Caco-2 (cell line): ENCODE results near the gene VAT1. TPM values are rescaled to one million over a fixed set of nuclear protein-coding genes. Genes with fewer than 3 reads are reported as not detected.

ENCODE experiments used
- BruUV-seq: library from RNA; stranded (reverse); fragments of 400-500 nt; replicated peaks from 2 replicates; lab custom pipeline; 2021; lab: Mats Ljungman, UMichigan
- CTCF ChIA-PET: fragments of 300-600 bp; sonication (Branson Sonifier 250); formaldehyde crosslinking; loops from one replicate; lab custom pipeline; 2022; ENCODE audit warnings: antibody characterized with exemption; lab: Charles Lee
- POLR2A ChIA-PET: fragments of 300-600 bp; sonication (Branson Sonifier 250); formaldehyde crosslinking; loops from one replicate; lab custom pipeline; 2022; ENCODE audit warnings: antibody characterized with exemption; lab: Charles Lee
- DNase-seq, 2 experiments: peaks; one replicate each; pipeline versions ENCODE4 v3.0.0 to v3.0.0-alpha.2; 2020 to 2022
- H3K27me3 ChIP-seq: replicated peaks from 2 replicates; pipeline ENCODE4 v1.6.0; 2011; ENCODE audit warnings: low read length; ENCODE audit not compliant: control insufficient read depth, insufficient read depth
- H3K36me3 ChIP-seq: 2 replicates; pipeline ENCODE4 v1.5.1; 2011; ENCODE audit warnings: low read length; ENCODE audit not compliant: control insufficient read depth, insufficient read depth
- H3K4me1 ChIP-seq: fragments of 250-450 bp; sonication (Bioruptor Pico); 2 replicates; pipeline ENCODE4 v1.5.1; 2020; ENCODE audit warnings: mild to moderate bottlenecking
- H3K4me3 ChIP-seq: 2 replicates; pipeline ENCODE4 v1.5.1; 2011; ENCODE audit warnings: low read depth, mild to moderate bottlenecking, control low read depth, low read length
- H3K9me3 ChIP-seq: fragments of 250-450 bp; sonication (Bioruptor Pico); 2 replicates; pipeline ENCODE4 v1.5.1; 2020; ENCODE audit warnings: mild to moderate bottlenecking, moderate library complexity
- H3K27ac Mint-ChIP-seq: one replicate; pipeline ENCODE4 v1.8.0; 2022; ENCODE audit warnings: mixed read lengths; ENCODE audit not compliant: unreplicated experiment
- H3K27me3 Mint-ChIP-seq: one replicate; pipeline ENCODE4 v1.8.0; 2022; ENCODE audit warnings: mixed read lengths; ENCODE audit not compliant: insufficient read depth, unreplicated experiment
- H3K36me3 Mint-ChIP-seq: one replicate; pipeline ENCODE4 v1.8.0; 2022; ENCODE audit warnings: mild to moderate bottlenecking, mixed read lengths; ENCODE audit not compliant: insufficient read depth, unreplicated experiment
- H3K4me1 Mint-ChIP-seq: one replicate; pipeline ENCODE4 v1.8.0; 2022; ENCODE audit warnings: low read depth, mixed read lengths; ENCODE audit not compliant: unreplicated experiment
- H3K4me3 Mint-ChIP-seq: one replicate; pipeline ENCODE4 v1.8.0; 2022; ENCODE audit warnings: mild to moderate bottlenecking, moderate library complexity, mixed read lengths; ENCODE audit not compliant: unreplicated experiment
- H3K9me3 Mint-ChIP-seq: one replicate; pipeline ENCODE4 v1.8.0; 2022; ENCODE audit warnings: mixed read lengths; ENCODE audit not compliant: unreplicated experiment
- intact Hi-C: fragments of 100-400 bp; cut with micrococcal nuclease; formaldehyde crosslinking; loops from one replicate; pipeline ENCODE4 v1.10.0; 2022; ENCODE audit not compliant: unreplicated experiment
- total RNA-seq: library from RNA; stranded (reverse); gene quantifications from 2 replicates; pipeline ENCODE4 v1.2.3, GENCODE V29; 2022
- TF ChIP-seq, protein P1 (sequence below), 2 experiments: fragments of 200-600 bp in 1 of 2; IDR thresholded peaks; 1 replicate in 1 of 2; 2 replicates in 1 of 2; pipeline versions ENCODE4 v1.5.1 to v1.8.0; 2011 to 2022; ENCODE audit warnings: antibody characterized with exemption in 1 of 2, control low read depth in 1 of 2, inconsistent platforms in 1 of 2, low read depth in 1 of 2, low read length in 1 of 2, mild to moderate bottlenecking in 1 of 2, moderate library complexity in 1 of 2; ENCODE audit not compliant: insufficient read depth in 1 of 2, severe bottlenecking in 1 of 2, unreplicated experiment in 1 of 2

The VAT1 gene
- total RNA-seq, 1 experiment from 2014 or later, result 236 TPM

DNA sequence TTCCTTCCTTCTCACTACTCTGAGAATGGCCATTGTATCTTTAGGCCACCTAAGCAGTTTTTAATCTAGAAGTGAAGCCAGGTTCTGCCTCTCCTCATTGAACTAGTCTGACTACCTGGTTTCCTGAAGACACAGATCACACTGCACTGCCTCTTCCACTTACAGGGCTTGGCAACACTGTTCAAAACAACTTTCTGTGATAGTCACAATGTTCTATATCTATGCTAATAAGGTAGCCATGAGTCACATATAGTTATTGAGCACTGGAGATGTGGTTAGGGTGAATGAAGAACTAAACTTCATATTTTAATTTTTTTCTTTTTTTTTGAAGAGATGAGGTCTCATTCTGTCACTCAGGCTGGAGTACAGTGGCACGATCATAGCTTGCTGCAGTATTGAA is 29.8 kb upstream of the VAT1 start:
- POLR2A ChIA-PET, result no interaction called here
- Mint-ChIP-seq H3K27ac (no peak overlapping the region), H3K36me3 (peaks cover 81% of the 10 kb centered on the region), H3K27me3 (no peaks in the 10 kb centered on the region), H3K4me3 (no peak overlapping the region), H3K9me3 (no peaks in the 10 kb centered on the region), H3K4me1 (no peaks in the 10 kb centered on the region)
- intact Hi-C loops, result no loop called here
- no TSS peak for BruUV-seq
- no peaks in the 10 kb centered on the region; the same call in 1 of the 2 replicates for H3K36me3 ChIP-seq
- H3K4me1 ChIP-seq, result no peaks in the 10 kb centered on the region
- H3K4me3 ChIP-seq, result no peak overlapping the region
- CTCF ChIA-PET, result no interaction called here
- DNase-seq, result no peak
- H3K9me3 ChIP-seq, result no peaks in the 10 kb centered on the region
- no peaks in the 10 kb centered on the region for H3K27me3 ChIP-seq
- TF ChIP-seq, protein P1, sequence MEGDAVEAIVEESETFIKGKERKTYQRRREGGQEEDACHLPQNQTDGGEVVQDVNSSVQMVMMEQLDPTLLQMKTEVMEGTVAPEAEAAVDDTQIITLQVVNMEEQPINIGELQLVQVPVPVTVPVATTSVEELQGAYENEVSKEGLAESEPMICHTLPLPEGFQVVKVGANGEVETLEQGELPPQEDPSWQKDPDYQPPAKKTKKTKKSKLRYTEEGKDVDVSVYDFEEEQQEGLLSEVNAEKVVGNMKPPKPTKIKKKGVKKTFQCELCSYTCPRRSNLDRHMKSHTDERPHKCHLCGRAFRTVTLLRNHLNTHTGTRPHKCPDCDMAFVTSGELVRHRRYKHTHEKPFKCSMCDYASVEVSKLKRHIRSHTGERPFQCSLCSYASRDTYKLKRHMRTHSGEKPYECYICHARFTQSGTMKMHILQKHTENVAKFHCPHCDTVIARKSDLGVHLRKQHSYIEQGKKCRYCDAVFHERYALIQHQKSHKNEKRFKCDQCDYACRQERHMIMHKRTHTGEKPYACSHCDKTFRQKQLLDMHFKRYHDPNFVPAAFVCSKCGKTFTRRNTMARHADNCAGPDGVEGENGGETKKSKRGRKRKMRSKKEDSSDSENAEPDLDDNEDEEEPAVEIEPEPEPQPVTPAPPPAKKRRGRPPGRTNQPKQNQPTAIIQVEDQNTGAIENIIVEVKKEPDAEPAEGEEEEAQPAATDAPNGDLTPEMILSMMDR (IDR thresholded peaks at IDR 0.05; ENCODE audit: insufficient read depth in 1 of 2, low read depth in 1 of 2, low read length in 1 of 2, severe bottlenecking in 1 of 2, unreplicated experiment in 1 of 2), result no peak

DNA sequence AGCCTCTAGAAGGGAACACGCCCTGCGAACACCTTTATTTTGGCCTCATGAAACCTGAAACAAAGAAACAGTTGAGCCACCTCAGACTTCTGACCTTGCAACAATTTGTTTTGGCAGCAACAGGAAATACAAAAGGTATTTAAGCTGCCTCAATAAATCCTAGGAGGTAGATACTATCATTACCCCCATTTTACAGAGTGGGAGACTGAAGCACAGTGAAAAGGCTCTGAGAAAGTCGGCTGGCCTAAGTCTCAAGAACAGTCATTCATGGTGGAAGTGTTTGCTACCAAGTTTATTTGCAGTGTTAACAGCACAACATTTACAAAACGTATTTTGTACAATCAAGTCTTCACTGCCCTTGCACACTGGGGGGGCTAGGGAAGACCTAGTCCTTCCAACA is 21.8 kb upstream of the VAT1 start:
- H3K4me1 Mint-ChIP-seq, result no peaks in the 10 kb centered on the region
- H3K9me3 Mint-ChIP-seq, result no peaks in the 10 kb centered on the region
- CTCF ChIA-PET, result no interaction called here
- intact Hi-C loops, result no loop called here
- DNase-seq, result no peak
- no peak overlapping the region for H3K4me3 Mint-ChIP-seq
- Histone ChIP-seq H3K4me1 (no peaks in the 10 kb centered on the region), H3K9me3 (no peaks in the 10 kb centered on the region), H3K36me3 (no peaks in the 10 kb centered on the region; the same call in 1 of the 2 replicates), H3K4me3 (no peak overlapping the region), H3K27me3 (no peaks in the 10 kb centered on the region)
- peaks cover 27% of the 10 kb centered on the region for H3K36me3 Mint-ChIP-seq
- TF ChIP-seq, protein P1 (IDR thresholded peaks at IDR 0.05; ENCODE audit: insufficient read depth in 1 of 2, low read depth in 1 of 2, low read length in 1 of 2, severe bottlenecking in 1 of 2, unreplicated experiment in 1 of 2), result no peak
- POLR2A ChIA-PET, result no interaction called here
- no peak overlapping the region for H3K27ac Mint-ChIP-seq
- BruUV-seq, result no TSS peak
- no peaks in the 10 kb centered on the region for H3K27me3 Mint-ChIP-seq

DNA sequence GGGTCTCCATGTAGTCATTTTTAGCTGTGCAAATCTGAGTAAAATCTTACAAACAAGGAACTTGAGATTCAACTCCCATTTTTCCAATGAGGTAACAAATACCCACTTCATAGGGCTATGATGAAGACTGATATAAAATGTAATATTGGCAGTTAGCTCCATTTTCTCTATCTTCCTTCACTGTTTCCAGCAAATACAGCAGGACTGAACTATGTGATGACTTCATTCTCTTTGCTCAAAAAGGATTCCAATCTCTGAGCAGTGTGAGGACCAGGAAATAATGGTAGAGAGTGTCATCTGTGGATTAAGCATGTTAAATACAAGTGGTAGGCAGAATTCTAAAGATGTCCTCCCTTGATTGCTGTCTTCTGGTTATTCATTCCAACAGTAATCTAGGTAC is 21.1 kb upstream of the VAT1 start:
- CTCF ChIA-PET, result no interaction called here
- Histone ChIP-seq H3K36me3 (no peaks in the 10 kb centered on the region; the same call in 1 of the 2 replicates), H3K9me3 (no peaks in the 10 kb centered on the region), H3K4me3 (no peak overlapping the region), H3K4me1 (no peaks in the 10 kb centered on the region), H3K27me3 (no peaks in the 10 kb centered on the region)
- no peaks in the 10 kb centered on the region for H3K9me3 Mint-ChIP-seq
- TF ChIP-seq, protein P1 (IDR thresholded peaks at IDR 0.05; ENCODE audit: insufficient read depth in 1 of 2, low read depth in 1 of 2, low read length in 1 of 2, severe bottlenecking in 1 of 2, unreplicated experiment in 1 of 2), result no peak
- H3K36me3 Mint-ChIP-seq, result peaks cover 20% of the 10 kb centered on the region
- H3K4me1 Mint-ChIP-seq, result no peaks in the 10 kb centered on the region
- no peak overlapping the region for H3K4me3 Mint-ChIP-seq
- H3K27me3 Mint-ChIP-seq, result no peaks in the 10 kb centered on the region
- intact Hi-C loops, result no loop called here
- POLR2A ChIA-PET, result no interaction called here
- no peak for DNase-seq
- no TSS peak for BruUV-seq
- no peak overlapping the region for H3K27ac Mint-ChIP-seq
